IPS DF 19.7 (cell line): ENCODE measurements around the gene RBM20.

Source experiments
- DNase-seq: peaks from one replicate; pipeline ENCODE4 v3.0.0-alpha.2; 2013; ENCODE audit warnings: low read depth, low spot score

Gene RBM20

DNA sequence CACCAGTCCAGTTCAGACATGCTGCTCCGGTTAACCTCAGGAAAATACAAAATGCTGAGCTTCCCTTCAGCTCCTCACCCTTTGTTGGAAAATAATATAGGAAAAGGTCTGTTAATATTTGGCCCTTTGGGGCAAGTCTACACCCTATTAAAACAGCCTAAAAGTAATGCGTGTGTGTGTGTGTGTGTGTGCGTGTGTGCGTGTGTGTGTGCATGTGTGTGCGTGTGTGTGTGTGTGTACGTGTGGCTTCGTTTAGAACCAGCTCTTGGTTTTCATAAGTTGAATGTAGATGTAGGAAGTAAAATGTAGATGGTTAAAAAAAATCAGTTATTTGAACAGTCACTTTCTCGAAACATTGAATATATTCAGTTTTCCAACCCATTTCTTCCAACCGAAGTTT, 166.5 kb downstream of the RBM20 start:
- no peak for DNase-seq

DNA sequence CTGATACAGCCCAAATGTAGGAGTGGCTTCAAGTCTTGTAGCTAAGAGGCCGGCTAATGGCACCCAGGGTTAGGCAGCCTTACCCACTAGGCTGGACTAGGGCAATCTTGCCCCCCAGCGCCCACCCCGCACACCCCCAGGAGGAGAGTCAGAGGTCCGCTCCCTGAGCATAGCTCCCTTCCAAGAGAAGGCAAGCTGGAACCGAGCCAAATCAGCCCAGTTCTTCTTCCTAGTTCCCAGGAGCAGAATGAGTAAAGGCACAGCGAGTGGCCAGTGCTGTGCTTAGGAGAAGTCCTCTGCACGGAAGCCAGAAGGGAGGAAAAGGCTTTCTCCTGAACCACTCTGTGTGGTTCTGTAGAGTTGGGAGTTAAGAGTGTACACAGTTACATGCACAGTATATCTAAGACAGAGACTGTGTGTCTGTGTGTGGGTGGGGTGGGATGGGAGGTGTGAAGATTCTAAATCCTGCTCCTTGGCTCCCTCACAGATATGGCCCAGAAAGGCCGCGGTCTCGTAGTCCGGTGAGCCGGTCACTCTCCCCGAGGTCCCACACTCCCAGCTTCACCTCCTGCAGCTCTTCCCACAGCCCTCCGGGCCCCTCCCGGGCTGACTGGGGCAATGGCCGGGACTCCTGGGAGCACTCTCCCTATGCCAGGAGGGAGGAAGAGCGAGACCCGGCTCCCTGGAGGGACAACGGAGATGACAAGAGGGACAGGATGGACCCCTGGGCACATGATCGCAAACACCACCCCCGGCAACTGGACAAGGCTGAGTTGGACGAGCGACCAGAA, 167.8 kb downstream of the RBM20 start:
- no peak for DNase-seq

DNA sequence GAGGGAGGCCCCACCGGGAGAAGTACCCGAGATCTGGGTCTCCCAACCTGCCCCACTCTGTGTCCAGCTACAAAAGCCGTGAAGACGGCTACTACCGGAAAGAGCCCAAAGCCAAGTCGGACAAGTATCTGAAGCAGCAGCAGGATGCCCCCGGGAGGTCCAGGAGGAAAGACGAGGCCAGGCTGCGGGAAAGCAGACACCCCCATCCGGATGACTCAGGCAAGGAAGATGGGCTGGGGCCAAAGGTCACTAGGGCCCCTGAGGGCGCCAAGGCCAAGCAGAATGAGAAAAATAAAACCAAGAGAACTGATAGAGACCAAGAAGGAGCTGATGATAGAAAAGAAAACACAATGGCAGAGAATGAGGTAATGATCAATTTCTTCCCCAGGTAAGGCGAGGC, 168.4 kb downstream of the RBM20 start:
- DNase-seq, result no peak

DNA sequence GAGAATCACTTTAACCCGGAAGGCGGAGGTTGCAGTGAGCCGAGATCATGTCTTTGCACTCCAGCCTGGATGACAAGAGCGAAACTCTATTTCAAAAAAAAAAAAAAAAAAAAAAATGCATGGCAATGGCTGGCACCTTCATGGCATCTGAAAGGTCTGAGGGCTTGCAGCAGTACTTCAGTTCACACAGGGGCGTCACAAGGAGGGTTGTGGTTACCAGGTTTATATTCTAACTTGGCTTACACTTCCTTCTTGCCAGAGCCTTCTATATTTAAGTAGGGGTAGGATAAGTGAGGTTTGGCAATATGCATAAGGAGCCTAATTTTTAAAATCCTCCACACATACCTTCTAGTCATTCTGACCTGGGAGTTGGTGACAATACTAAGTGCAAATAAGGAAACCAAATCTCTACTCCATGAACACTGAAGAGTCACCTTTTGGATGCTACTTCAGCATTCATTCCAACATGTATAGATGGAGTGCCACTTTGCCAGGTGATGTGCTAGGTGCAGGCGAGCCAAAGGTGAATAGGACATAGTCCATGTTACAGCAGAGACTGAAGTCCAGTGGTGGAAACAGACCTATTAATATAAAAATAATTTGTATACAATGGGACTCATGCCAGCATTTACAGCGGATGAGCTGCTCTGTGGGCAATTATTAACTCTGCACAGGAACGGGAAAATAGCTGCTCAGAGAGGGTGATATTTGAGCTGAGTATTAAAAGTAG, 169.8 kb downstream of the RBM20 start:
- no peak for DNase-seq

DNA sequence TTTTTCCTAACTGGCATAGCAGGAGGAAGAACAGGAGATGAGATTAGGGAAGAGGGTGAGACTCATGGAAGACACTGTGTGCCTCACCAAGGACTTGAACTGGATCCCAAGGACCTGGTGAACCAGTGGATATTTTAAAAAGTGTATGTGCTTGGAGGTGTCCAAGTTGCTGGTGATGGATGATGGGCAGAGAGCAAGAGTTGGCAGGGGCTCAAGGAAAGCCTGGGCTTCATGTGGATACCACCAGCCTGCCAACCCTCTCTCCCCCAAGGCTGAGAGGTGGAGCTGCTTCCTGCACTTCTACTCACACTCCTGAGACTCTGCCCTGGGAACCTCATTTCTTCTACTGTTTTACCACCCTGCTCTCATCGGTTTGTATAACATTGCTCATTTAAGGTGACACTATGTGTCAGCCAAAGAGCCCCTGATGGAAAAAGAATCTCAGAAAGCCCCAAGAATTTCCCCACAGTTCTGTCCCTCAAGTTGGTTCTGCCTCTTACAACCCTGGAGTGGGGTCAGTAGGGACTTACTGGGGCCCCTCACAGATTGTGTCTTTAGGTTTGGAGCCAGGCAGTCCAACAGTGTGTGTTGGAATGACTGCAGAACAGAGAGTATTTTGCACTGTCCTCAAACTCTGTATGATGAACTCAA, 171.3 kb downstream of the RBM20 start:
- DNase-seq, result no peak

DNA sequence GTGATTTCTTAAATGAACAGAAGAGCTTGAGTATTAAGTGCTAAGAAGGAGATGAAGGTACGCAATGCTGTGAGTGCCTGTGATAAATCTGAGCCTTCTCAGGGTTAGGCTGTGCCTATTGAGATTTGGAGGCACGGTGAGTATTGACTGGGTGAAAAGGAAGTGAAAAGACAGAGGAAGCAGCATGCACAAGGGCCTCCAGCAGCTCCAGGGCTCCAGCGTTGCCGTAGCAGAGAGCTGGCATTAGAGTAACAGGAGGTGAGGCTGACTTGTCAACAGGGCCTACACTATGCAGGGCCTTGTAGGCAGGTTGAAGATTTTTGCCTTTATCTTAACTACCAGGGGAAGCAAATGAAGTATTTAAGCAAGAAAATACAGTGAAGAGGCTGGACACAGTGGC, 173.5 kb downstream of the RBM20 start:
- DNase-seq, result no peak

DNA sequence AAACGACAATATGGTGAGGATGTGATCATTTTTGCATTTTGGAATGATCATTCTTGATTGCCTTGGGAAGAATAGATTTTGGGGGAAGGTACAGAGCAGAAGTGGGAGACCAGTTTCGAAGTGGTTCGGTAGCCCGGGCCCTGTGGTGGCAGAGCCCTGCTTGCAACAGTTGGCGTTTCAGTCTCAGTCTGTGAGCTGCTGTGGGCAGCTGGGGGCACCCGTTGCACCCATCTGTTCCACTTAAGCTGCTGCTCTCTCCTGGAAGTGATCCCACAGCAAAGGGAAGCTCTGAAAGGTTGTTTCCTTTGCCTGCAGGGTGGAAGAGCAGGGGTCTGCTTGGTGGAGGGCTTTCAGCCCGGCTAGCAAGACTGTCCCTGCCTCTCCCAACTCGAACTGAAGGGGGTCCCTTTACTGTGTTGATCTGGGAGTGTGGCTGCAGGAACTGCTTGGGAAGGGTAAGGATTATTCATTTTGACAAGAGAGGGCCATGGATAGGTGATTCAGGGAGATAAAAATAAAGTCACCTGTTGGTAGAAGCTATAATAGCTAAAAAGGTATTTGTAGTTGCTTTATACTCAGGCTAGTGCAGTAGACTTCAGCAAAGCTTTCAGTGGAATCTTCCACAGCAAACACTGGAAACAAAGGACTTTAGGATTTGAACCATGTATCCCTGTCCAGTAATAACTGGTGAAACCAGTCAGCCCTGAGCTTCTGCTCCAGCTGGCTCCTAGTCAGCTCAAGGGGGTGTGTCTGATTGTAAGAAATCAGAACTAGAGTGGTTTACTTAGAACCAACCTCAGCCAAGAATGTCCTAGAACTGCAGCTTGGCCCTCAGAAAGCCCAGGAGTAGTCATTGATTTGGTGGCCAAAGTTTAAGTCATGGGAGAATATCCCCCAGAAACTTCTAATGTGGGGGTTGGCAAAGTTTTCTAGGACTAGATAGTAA, 174.4 kb downstream of the RBM20 start:
- no peak for DNase-seq

DNA sequence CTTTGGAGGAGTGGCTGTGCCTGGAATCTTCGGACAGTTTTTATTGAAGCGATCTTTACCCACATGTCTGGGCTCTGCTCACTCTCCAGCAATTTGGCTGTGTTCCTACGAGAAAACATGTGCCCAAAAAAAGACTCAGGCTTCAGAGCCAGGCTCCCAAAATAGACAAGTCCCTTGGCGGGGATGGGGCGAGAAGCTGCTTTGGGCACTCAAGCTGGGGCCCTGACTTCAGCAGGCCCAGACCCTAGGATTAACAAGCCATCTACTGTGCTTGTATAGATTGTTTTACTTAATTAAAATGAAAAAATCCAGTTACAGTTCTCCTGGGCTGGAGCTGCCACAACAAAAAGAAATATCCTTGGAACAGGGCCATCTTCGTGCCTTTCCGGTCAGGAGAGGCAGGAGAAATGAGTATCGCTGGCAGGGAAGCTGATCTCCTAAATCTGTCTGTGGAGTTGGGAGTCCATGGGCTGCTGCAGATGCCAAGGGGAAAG, 176.2 kb downstream of the RBM20 start:
- DNase-seq, result no peak

DNA sequence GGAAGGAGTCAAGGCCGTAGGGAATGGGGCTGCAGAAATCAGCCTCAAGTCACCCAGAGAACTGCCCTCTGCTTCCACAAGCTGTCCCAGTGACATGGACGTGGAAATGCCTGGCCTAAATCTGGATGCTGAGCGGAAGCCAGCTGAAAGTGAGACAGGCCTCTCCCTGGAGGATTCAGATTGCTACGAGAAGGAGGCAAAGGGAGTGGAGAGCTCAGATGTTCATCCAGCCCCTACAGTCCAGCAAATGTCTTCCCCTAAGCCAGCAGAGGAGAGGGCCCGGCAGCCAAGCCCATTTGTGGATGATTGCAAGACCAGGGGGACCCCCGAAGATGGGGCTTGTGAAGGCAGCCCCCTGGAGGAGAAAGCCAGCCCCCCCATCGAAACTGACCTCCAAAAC, 177.4 kb downstream of the RBM20 start:
- no peak for DNase-seq

DNA sequence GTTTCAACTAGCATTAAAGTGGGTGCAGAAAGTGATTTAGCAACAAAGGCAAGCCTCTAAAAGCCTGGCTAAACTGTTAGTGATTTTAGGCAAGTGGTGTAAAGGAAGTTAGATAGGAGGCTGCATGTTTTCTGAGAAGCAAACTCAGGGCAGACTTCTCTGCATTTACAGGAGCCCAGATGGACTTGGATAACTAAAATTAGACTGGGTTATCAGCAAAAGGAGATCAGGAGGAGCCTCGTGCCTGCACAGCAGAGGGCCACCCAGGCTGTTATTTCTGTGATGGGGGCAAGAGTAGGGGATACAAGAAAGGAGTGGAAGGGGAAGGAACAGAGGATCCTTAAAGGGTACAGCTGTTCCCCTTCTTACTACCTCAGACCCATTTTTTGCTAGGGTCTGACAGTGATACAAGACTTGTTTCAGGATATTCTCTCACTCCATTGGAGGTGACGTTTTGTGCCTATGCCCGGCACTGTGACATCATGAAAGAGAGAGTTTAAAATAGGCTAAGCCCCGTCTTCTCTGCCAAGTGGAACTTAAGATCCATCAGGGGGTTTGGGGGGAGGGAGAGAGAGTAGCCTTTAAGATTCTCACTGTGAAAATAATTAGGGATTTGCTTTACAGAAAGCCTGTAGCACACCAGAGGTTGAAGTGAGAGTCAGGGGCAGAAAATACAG, 178.0 kb downstream of the RBM20 start:
- DNase-seq, result no peak

DNA sequence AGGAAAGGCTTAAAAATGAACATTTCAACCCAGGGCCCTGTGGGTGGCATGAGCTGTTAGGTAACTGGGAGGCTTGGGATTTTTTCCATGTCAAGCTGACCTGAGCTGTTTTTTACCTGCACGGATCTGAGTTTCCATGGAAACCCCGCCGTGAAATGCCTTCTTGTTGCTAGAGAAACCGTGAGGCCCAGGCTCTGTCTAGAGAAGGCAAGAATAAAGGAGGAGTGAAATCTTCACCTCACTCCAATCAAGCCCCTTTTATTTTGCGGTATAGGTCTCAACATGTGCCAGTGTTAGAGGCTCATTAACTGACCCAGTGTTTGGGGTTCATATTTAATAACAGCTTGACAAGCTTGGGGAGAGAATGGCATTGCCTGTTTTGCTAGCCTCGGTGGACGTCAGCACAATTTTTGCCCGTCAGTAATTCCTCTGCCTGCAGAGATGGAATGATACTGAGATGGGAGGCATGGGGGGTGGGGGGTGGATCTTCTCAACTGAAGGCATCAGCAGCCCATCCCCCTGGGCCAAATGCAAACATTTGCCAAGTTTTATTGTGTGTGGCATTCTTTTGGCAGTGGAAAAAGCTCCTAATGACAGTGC, 178.7 kb downstream of the RBM20 start:
- peak; percentile 38 for DNase-seq

DNA sequence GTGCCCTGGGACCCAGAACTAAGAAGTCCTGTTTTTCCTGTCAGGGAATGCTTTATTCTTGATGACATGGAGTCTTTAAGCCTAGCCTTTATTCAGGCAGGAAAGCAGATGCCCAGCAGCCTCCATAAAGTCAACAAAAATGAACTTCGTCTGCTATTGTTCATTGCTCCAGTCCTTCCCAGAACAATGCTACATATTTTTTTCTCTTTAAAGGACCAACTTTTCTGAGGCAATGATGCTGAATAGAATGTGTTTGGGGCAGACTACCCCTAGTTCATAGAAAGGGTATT, 180.0 kb downstream of the RBM20 start:
- DNase-seq, result no peak

DNA sequence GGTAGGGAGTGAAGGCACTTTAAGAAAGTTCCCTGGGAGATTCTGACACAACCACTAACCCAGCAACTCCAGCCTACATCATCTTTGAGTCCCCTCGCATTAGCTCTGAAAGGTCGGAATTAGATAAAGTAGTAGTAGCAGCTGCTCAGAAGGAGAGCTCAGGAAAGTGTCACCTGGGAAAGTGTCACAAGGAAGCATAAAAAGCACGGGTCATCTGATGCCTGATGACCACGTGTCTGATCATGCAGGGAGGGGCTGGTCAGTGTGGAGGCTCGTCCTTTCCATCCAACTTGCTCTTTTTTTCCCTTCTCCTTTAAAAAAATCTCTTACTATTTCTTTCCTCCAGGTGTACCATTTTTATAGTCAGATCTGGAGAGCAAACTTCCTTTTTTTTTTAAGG, 180.5 kb downstream of the RBM20 start:
- no peak for DNase-seq

DNA sequence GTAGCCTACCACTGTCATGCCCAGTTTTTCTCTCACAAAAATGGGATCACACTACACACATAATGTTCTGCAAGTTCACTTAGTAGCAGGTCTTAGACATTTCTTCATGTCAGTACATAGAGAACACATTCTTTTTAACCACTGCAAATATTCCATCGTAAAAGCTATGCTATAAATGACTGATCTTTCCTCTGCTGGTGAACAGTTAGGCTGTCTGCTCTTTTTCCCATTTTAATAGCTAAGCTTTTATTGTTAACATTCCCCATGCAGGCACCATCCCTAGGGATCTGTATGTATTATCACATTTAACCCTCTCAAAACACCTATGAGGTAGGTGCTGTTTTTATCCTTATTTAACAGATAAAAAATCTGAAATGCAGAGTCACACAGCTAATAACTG, 181.4 kb downstream of the RBM20 start:
- no peak for DNase-seq

DNA sequence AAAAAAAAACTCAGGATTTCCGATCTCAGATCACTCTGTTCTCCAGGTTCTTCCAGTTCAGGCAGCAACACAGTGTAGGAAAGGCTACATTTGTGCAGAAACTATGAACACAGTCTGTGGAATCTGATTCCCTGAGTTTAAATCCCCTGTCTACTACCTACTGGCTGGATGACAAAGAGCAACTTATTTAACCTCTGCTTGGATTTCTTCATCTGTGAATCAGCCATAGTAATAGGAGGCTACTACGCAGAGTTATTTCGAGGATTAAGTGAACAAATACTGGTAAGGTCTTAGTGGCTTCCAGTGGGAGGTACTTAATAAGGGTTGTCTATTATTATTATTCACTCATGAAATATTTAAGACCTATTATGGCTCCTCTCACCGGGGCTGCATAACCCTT, 183.3 kb downstream of the RBM20 start:
- no peak for DNase-seq

DNA sequence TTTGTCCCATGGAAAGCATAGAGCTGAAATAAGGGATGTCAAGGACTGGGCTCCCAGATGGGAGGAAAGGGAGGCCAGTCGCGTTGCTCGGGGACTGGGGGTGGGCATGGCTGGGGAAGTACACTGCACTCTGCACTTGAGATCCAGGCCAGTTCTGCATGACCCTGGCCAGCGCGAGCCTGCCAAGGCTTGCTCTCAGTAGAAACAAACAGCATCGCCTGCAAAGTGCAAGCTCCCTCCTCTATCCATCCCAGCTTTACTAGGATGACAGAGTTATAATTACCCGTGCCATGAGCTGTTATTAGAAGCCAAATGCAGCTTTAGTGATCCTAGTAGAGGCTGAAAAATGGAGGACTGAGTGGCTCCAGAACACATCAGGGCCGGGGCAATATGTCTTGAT, 183.7 kb downstream of the RBM20 start:
- no peak for DNase-seq

DNA sequence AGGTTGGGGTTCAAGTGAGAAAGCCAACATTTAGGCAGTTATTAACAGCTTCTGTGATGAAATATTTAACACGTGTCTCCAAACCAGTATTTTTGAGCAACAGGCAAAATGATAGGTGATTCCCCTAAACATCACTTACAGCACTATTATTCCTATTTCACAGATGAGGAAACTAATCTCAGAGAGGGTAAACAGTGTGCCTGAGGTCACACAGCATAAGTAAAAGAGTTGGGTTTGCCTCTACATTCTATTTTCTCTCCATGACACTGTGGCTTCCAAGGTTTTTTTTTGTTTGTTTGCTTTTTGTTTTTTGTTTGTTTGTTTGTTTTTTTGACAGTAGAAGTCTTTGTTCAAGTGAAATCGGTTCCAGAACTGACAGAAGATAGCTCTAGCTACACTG, 184.4 kb downstream of the RBM20 start:
- no peak for DNase-seq

DNA sequence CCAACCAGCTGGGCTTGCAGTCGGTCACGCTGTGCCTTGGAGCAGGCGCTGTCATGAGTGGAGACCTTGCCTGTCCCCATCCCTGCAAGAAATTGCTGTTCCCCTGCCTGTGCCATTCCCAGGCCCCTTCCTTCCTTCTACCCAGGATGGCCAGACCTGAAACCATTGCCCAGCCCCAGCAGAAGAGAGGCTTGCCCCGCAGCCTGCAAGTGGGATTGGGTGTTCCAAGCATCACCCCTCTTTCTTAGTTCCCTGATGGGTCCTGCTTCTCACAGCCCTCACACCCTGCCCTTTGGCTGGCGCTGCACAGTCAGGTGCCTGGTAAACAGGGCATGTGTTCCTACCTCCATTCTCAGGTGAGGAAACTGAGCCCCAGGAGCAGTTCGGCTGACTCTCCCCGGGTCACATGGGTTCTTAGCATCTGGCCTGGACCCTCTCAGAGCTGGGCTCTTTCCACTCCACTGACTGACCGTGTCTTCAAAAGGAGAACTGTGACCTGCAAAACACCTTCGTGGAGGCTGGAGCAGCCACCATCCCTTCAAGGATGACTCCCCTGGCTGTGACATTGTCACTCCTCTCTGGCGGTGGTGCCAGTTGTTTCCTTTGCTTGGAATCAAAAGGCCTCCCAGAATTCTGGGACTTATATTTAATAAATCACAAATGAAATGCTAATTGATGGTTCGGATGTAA, 185.7 kb downstream of the RBM20 start:
- no peak for DNase-seq

DNA sequence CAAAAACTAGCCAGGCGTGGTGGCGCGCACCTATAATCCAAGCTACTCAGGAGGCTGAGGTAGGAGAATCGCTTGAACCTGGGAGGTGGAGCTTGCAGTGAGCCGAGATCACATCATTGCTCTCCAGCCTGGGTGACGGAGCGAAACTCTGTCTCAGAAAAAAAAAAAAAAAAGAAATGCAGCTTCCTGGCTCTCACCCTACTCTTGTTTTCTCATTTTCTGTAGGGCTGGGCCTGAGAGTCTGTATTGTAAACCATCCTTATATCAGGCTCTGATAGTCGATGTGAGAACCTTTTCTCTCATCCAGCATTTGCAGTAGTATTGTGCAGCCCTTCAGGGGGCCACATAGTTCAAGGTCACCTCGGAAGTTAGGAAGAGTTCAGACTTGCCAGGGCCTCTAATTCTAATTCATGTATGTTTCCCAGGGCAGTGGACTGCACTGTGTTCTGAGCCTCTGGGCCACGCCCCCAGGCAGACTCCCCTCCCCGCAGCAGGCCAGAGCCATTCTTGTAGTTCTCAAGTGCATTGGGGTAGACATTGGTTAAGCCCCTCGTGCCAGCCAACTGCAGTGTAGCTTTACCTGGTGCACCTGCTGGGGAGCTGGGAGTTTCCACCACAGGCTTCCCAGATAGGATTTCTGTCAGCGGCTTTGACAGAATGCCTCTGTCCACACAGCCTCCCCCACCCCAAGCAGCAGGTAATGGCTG, 189.3 kb downstream of the RBM20 start:
- DNase-seq, result no peak
